GM12872 (cell line): Measurements from ENCODE around the gene SEPHS1.

Experiments used
- TF ChIP-seq, protein P1 (sequence below): IDR thresholded peaks from 3 replicates; pipeline ENCODE4 v1.5.1; 2011; ENCODE audit warnings: low read depth, mild to moderate bottlenecking, low read length, moderate library complexity; ENCODE audit not compliant: insufficient read depth

Gene SEPHS1

DNA sequence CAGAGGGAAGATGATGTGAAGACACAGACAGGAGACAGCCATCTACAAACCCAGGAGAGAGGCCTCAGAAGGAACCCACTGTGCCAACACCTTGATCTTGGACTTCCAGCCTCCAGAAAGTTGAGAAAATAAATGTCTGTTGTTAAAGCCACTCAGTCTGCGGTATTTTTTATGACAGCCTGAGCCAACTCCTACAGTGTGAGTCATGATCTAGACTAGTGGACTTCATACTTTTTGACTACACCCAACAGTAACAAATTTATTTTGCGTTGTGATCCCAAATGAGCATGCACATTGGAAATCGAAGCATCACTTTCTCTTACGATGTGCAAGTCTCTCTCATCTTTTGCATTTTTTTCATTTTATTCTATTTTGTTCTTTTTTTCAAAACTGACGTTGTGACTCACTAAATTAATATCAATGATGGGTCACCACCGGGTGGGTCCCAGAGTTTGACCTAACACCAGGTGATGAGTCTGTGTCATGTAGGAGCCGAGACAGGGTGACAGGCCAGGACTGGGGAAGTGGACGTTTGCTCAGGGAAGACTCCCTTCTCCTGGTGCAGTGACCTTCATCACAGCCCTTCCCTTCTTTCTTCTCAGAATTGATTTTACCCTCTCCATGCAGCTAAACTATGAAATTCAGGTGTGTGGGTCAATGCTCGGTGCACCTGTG lies 77.1 kb downstream of the SEPHS1 start:
- TF ChIP-seq, protein P1, sequence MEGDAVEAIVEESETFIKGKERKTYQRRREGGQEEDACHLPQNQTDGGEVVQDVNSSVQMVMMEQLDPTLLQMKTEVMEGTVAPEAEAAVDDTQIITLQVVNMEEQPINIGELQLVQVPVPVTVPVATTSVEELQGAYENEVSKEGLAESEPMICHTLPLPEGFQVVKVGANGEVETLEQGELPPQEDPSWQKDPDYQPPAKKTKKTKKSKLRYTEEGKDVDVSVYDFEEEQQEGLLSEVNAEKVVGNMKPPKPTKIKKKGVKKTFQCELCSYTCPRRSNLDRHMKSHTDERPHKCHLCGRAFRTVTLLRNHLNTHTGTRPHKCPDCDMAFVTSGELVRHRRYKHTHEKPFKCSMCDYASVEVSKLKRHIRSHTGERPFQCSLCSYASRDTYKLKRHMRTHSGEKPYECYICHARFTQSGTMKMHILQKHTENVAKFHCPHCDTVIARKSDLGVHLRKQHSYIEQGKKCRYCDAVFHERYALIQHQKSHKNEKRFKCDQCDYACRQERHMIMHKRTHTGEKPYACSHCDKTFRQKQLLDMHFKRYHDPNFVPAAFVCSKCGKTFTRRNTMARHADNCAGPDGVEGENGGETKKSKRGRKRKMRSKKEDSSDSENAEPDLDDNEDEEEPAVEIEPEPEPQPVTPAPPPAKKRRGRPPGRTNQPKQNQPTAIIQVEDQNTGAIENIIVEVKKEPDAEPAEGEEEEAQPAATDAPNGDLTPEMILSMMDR = no peak

DNA sequence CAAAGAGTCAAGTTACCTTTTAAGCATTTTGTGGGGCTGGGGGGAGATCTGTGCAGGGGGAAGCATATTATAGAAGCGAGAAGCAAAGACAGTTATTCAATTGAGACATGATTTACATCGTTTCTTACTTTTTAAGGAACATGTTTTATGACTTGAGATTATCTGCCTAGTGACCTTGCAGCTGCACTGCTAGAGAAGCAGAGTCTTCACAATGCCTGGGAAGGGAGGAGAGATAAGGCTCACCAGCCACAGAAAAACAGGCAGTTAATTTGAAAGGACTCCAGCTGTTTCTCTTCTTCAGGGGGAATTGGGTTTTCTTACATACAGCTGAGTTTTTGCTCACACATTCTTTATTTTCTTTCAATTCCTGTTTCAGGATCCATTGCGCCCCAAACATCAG lies 79.3 kb downstream of the SEPHS1 start:
- TF ChIP-seq, protein P1 = no peak

DNA sequence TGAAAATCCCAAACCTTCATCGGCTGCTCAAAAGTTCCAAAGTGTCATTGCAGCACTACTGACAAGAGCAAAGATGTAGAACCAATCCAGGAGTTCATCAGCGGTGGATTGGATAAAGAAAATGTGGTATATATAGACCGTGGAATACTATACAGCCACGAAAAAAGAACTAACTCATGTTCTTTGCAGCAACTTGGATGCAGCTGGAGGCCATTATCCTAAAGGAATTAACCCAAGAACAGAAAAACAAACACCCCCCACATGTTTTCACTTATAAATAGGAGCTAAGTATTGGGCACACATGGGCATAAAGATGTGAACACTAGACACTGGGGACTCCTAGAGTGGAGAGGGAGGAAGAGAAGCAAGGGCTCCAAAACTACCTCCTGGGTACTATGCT lies 79.8 kb downstream of the SEPHS1 start:
- TF ChIP-seq, protein P1 = no peak
